NCI-H187 (cell line): ENCODE results near the gene PLD1.
"Not testable (repeated sequence)": the region's sequence is repeated elsewhere in the genome, so short reads cannot be mapped to it uniquely, and the experiment has no call there.

Experiments
- DNase-seq, 2 experiments: peaks; one replicate each; lab custom pipeline; 2025; lab: John Stamatoyannopoulos, UW

PLD1 gene, protein sequence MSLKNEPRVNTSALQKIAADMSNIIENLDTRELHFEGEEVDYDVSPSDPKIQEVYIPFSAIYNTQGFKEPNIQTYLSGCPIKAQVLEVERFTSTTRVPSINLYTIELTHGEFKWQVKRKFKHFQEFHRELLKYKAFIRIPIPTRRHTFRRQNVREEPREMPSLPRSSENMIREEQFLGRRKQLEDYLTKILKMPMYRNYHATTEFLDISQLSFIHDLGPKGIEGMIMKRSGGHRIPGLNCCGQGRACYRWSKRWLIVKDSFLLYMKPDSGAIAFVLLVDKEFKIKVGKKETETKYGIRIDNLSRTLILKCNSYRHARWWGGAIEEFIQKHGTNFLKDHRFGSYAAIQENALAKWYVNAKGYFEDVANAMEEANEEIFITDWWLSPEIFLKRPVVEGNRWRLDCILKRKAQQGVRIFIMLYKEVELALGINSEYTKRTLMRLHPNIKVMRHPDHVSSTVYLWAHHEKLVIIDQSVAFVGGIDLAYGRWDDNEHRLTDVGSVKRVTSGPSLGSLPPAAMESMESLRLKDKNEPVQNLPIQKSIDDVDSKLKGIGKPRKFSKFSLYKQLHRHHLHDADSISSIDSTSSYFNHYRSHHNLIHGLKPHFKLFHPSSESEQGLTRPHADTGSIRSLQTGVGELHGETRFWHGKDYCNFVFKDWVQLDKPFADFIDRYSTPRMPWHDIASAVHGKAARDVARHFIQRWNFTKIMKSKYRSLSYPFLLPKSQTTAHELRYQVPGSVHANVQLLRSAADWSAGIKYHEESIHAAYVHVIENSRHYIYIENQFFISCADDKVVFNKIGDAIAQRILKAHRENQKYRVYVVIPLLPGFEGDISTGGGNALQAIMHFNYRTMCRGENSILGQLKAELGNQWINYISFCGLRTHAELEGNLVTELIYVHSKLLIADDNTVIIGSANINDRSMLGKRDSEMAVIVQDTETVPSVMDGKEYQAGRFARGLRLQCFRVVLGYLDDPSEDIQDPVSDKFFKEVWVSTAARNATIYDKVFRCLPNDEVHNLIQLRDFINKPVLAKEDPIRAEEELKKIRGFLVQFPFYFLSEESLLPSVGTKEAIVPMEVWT

DNA sequence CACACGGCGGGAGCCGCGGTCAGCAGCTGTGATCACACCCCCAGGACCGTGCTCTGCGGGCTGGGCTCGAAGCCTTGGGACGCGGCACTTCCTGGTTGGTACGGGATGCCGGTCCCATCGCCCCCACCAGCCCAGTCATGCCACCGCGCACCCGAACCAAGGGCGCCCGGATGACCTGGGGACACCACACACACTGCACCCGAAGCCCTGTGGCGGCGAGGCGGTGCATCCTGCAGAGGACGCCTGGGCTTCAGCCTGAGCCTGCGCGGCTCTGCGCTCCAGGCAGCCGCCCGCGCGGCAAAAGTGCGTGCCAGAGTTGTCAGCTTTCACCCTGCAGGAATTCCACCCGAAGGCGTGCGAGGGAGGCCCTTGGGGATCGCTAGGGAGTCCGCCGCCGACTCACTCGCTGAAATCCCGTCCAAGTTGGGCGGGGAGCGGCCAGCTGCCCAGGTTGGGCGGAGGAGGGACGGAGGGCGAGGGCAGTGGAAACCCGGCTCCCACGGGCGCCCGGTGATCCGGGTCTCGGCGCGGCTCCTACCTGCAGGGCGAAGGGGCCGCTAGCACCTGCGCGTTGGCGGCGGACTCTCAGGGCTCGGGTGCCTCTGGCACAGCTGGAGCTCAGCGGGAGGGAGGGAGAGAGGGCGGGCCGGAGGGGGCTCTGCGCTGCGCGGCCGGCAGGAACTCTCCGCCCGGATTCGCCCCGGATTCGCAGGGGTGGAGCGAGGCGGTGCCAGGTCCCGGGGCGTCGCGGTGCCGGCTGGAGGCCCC lies at the start of gene PLD1:
TSS of gene PLD1 (minus strand) at position 623 of the 768 bp plus-strand sequence. CDS start 72,432 bp downstream, outside the sequence.
- no peak for DNase-seq

DNA sequence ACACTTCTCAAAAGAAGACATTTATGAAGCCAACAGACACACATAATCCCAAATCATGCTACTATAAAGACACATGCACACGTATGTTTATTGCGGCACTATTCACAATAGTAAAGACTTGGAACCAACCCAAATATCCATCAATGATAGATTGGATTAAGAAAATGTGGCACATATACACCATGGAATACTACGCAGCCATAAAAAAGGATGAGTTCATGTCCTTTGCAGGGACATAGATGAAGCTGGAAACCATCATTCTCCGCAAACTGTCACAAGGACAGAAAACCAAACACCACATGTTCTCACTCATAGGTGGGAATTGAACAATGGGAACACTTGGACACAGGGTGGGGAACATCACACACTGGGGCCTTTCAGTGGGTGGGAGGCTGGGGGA lies 48.5 kb upstream of the PLD1 start:
- not testable (repeated sequence) for DNase-seq

DNA sequence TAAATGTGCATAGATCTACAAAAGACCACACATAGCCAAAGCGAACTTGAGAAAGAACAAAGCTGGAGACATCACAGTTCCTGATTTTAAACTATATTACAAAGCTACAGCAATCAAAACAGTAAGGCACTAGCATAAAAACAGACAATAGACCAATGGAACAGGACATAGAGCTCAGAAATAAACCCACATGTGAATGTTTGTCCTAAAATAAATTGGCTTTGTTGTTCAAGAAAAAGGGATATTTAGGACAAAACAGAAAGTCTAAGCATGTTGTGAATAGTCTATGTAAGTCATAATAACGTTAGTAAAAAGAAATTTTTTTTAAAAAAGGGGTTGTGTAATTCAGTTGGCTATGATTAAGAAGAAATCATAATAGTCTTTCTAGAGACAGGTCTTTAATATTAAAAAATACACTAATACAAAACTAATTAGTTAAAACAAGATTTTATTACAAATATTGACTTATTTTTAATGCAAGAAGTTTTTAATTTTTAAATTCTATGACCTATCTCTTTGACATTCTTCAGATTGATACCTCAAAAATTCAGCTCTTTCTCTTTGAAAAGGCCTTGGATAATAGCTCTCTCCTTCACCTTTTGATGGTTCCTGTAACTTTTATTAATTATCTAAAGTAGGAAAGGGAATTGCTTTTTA lies 44.5 kb upstream of the PLD1 start:
- DNase-seq: no peak

DNA sequence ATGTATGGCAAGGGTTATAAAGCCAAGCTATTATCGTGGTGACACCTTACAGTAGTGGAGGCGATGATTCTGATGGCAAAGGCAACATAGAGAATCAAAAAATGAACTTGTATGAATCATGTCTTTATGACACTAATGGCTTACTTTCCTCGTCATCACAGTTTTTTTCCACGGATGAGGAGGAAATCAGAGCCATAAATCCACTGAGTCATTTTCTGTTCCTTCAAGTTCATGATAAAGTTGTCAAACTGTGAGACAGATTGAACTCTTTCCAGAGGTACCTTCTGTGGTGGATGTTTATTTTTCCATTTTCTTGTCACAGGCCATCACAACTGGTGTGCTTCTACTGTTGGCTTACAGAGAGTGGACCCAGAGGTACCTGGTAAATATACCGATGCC lies 41.4 kb upstream of the PLD1 start:
- no peak for DNase-seq

DNA sequence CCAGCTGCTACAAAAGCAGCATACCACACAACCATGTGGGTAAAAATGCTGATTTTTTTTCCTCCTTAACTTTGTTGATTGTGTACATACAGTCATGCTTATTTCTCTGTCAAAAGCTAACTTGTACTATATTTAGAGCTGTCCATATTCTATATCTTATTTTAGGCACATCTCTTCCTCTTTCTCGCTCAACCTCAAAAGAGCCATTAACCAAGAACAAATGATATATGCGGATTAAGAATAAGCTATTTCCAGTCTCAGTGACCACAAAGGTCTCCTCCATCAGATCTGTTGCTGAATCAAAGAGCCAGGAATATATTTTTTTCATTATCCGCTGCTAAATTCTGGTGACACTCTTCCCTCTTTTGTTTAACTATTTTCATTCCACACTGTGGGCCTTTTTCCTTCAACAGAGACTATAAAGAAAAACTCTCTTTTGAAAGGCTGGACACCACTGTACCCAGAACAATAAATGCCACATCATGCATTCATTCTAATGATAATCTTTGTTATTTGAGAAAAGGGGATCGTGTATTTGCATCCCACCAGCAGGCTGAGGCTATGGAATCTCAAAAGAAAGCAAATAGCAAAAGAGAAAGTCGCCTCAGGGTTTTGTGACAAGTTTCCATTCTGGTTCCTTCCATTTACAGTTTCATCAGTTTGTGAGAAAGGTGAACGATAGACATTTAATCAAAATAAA lies 40.8 kb upstream of the PLD1 start:
- DNase-seq: no peak

DNA sequence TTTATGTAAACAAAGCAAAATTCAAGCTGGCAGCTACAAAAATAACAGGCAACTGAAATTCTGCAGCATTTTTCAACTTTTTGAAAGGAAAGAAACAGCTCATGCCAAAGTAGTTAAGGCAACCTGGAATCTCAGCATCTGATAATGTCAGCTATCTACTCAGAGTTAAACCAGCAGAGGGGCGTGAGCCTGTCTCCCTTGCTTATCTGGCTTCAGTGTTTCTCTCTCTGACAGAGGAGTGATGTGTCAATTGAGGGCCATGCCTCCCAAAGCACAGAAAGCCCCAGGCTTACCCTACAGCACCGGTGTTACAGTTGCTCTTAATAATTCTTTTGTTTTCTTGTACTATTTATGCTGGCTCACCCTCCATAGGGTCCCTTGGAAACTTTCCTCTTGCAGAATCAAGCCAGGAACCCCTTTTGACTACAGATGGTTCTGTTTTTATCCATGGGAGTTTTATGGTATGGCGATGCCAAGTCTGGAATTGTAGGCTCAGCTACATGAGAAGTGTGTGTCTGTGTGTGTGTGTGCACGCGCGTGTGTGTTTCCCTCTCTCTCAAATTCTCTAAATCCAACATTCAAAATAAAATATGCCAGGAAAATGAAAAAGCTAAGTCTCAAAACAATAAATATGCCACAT lies 40.2 kb upstream of the PLD1 start:
- no peak for DNase-seq

DNA sequence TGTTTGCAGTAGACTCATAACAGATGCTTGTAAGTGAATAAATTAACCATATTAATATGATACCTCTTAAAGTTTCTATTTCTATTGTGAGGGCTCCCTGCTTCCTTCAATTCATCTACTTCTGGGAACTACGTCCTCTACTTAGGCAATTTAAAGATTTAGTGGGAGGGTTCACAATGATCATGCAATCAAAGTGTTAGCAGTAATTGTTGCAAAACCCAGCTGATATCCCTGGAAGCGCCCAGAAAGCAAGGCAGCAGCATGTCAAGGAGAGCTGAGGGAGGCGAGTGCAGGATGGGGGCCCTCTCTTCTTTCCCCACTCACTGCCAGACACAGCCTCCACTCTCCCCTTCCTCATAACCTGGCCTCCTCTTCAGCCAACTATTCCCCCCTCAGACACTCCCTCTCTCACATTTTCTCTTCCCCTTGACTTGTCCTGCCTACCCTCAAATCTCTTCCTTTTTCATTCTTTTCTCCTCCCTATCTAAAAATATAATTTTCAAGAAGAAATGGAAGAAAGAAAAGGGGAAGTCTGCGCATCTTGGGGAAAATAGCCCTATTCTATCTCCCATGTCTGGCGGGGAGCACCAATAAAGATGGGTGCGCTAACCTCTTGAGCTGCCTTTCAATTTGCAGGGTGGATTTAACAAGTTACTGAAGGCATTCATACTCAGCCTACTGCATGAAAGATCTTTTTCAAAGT lies 39.5 kb upstream of the PLD1 start:
- no peak for DNase-seq

DNA sequence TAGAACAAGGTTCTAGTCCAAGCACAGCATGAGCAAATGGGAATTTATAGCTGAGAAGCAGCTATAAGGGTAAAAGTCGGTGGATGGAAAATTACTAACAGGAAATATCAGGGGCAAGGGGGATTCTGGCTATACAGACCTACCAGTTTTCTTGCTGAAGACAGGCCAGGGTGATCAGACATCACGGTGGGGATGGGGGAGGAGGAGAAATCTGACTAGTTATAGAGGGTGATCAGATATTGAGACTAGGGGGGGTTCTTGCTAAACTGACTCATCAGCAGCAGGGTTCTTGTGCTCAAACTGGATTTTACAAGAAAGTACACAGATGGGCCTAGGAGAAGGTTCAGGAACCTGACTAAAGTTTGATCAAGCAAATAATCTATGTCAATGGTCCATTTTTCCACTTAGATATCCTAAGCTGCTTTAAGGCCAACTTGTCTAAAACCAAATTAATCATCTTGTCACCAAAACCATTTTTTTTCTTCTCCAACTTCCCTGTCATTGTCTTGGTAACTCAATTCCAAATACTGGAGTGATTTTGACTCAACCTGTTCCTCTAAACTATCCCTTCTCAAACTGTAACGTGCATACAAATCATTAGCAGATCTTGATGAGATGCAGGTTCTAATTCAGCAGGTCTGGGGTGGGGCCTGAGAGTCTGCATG lies 37.4 kb upstream of the PLD1 start:
- no peak for DNase-seq

DNA sequence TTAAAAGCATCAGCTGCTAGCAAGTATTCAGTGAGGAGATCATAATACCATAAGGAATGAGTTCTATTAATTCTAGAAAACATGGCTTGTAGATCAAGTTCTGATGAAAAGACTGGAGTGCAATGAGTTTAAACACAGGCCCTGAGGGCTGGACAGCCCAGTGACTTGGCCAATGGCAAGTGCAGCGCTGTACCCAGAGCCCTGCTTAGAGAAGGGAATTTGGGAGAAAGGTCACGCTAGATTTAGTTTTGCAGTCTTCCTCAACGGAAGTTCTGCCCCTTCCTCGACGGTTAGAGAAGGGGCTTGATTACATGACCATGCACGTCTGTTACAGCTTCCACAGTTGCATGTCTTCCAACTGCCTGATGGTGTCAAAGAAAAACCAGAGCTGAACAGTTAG lies 36.9 kb upstream of the PLD1 start:
- no peak for DNase-seq

DNA sequence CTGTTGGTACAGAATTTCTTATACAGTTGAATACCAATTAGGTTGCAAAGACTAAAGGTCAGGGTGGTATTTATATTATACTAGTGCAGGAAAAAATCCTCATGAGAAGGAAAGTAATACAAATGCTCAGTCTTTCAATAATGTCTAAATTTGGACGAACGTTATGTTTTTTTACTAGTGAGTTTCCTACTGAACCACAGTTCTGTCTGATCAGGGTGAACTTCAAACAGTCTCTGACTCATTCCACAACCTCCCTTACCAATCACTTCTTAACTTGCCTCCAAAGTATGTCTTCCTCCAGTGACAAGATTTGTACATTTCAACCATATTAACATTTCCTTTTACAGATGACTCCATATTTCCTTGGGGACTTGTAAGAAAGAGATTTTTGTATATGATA lies 36.3 kb upstream of the PLD1 start:
- DNase-seq: no peak

DNA sequence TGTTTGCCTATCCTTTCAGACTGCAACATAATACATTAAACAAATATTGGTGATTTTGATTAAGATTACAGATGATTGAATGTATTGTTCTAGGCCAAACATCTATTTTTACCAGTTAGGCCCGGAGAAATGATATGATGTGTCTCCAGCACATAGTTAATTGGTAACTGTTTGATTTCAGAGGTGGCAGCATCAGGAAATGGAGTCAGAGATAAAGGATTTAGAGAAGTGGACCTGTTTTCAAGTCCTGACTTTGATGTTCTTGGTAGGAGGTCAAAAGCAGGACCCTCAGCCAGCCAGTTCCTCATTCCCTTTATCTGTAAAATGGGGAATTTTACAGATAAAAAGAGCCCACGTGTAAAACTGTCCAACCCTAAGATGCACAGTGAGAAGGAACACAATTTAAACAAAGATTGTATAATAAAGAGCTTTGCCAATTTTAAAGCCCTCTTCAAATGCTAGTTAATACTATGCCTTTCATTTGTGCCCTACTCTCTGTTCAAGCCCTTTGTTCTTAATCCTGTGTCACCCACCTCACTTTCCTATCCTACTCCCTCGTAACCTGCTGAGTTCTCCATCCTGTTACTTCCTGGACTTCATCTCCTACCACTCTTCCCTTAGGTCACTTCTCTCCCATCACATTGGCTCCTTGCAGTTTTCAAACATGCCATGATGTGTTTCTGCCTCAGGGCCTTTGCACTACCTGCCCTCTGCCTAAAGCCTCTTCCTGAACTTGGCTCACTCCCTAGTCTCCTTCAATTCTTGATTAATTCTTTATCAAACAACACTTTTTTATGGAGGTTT lies 35.4 kb upstream of the PLD1 start:
- DNase-seq: no peak

DNA sequence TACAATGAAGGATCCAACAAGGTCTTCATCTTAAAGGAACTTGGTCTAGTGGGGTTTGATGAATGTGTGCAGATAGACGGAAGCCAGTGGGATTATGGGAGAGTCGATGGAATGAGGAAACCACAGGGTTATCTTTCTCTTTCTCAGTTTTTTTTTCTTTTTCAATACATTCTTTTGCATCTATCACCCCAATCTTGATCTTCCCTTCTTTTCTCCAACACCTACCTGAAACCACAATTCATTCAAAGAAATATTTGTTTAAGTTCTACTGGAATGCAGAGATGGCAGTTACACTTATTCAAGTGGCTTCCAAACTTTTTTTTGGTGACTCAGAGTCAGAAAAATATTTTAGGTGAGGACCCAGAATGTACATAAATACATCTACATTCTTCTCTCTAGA lies 34.6 kb upstream of the PLD1 start:
- no peak for DNase-seq

DNA sequence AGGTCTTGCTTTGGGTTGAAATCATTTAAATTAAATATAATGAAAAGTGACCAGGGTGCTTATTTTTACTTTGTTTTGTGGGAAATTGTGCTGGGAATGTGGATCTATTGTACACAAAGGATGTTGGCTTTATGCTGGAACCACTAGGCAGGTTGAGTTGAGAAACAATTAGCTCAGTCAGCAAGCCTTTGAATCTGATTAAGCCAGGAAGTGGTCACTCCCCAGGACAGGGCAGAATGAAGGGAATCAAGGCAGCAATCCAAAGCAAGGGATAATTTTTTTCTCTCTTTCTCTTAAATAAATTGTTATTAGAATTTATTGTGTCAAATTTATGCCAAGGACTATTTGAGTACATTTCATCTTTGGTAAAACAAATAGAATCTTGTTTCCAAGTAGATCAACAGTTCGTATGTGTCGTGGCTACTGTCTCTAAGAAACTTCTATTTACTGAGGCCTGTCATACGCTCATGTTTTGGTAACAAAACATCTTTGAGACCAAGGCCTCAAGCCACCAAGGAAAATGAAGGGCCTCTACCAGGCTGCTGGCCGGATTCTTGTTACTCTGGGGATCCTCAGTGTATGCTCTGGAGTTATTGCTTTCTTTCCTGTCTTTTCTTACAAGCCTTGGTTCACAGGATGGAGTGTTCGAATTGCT lies 32.7 kb upstream of the PLD1 start, which contains the start of gene TMEM212:
TSS of gene TMEM212 (plus strand) at position 486 of the 655 bp plus-strand sequence. CDS start at position 521, 35 bp downstream.
- no peak for DNase-seq

DNA sequence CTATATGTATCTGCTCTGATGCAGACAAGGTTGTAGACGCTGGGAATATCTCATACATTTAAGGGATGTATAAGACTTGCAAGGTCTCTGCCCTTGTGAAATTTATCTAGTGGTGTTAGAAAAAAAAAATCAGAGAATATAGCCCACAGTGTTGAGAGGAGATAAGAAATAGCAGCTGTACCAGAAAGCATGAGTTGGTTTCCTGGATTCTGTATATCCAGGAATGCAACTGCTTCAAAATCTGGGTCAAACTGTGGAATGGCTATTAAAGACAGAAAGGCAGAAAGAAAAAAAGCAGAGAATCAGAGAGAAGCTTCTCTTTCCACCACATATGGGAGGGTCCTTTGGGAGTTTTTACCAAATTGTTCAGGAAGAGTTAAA lies 31.3 kb upstream of the PLD1 start:
- DNase-seq: no peak

DNA sequence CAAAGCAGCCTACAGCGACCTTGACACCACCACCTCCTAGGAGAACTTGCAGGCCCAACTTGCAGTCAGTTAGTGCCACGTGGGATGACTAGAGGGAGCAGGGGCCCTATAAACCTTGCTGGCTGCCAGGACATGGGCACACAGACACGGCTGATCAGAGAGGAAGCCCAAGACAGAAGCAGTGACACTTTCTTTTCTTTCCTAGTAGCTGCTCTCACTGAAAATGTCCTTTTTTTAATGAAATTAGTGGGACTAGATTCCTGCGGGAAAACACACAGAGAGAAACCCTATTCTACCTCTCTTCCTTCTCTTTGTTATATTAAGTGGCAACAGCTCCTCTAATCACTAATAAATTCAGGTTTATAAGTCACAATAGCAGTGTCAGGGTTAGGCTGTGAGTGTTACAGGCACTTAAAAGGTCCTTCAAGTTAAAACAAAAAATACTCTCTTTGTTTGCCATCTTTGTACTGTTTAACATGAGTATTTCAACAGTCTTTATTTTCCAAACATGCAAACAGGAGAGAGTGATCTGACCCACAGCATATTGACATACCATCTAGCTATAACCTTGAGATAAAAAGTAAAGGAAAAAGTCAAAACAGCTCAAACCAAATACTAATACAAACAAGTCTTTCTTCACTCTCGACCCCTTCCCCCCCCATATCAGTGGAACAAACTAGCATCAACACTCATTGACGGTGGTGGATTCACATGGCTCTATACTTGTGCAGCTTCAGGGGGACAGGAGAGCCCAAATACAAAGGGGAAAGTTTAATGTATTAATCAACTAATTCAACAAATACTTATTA lies 30.7 kb upstream of the PLD1 start:
- DNase-seq: no peak

DNA sequence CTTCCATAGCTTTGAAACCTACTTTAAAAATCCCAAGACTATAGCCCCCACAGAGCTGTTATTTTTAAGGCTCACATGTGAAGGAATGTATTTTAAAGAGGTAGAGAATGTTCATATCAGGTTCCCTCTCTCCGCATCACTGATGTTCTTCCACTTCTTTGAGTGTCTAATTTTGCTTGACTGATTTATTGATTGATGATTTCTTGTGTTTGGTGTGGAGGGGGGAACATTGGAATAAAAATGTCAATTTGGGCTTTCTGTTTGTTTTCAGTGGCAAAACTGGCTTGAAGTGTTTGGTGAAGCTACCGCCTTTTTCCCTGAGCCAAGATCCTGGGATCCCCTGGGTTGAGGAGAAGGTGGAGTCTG lies 30.1 kb upstream of the PLD1 start:
- DNase-seq: no peak

DNA sequence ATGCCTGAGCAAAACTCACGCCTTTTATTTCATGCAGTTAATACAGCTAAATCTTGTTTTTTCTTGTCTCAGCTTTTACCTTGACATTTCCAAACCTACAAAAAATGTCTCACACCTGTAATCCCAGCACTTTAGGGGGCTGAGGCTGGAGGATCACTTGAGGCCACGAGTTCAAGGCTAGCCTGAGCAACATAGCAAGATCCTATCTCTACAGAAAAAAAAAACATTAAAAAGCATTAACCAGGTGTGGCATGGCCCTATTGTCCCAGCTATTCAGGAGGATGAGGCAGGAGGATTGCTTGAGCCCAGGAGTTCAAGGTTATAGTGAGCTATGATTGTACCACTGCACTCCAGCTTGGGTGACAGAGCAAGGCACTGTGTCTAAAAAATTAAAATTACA lies 29.0 kb upstream of the PLD1 start:
- DNase-seq: no peak
